NCI-H82 treated with DMSO at 0.1 percent for 48 hours (cell line): ENCODE data around the gene NPAS3.

Source experiments
- DNase-seq: peaks from one replicate; lab custom pipeline; 2025; ENCODE audit not compliant: unreplicated experiment; lab: John Stamatoyannopoulos, UW

NPAS3 gene

GRCh38 chr14:33369972-33370371 is 431.3 kb downstream of the NPAS3 start:
- DNase-seq, result no peak

- DNase-seq, result no peak
Observed at GRCh38 chr14:33370426-33370825, 431.7 kb downstream of the NPAS3 start.

- DNase-seq, result no peak
Observed at GRCh38 chr14:33375196-33375595, 436.5 kb downstream of the NPAS3 start.

GRCh38 chr14:33375786-33376185 is 437.1 kb downstream of the NPAS3 start:
- DNase-seq, result no peak

- no peak for DNase-seq
Observed at GRCh38 chr14:33376510-33376909, 437.8 kb downstream of the NPAS3 start.

- DNase-seq, result no peak
Observed at GRCh38 chr14:33377596-33378390, 439.1 kb downstream of the NPAS3 start.

GRCh38 chr14:33381717-33382116 is 443.0 kb downstream of the NPAS3 start:
- DNase-seq, result no peak

GRCh38 chr14:33386140-33386539 is 447.5 kb downstream of the NPAS3 start:
- no peak for DNase-seq

GRCh38 chr14:33386781-33387180 is 448.1 kb downstream of the NPAS3 start:
- DNase-seq, result no peak

GRCh38 chr14:33390335-33390734 is 451.7 kb downstream of the NPAS3 start:
- DNase-seq, result no peak

GRCh38 chr14:33393231-33393894 is 454.7 kb downstream of the NPAS3 start:
- DNase-seq, result no peak

- no peak for DNase-seq
Observed at GRCh38 chr14:33393895-33394368, 455.3 kb downstream of the NPAS3 start.

GRCh38 chr14:33401311-33401710 is 462.6 kb downstream of the NPAS3 start:
- no peak for DNase-seq

- no peak for DNase-seq
Observed at GRCh38 chr14:33402604-33403003, 463.9 kb downstream of the NPAS3 start.

- DNase-seq, result no peak
Observed at GRCh38 chr14:33404054-33404453, 465.4 kb downstream of the NPAS3 start.

GRCh38 chr14:33404964-33405574 is 466.4 kb downstream of the NPAS3 start:
- no peak for DNase-seq

GRCh38 chr14:33406766-33407165 is 468.1 kb downstream of the NPAS3 start:
- no peak for DNase-seq

- DNase-seq, result no peak
Observed at GRCh38 chr14:33408291-33408690, 469.6 kb downstream of the NPAS3 start.

GRCh38 chr14:33412450-33412849 is 473.8 kb downstream of the NPAS3 start:
- DNase-seq, result no peak

GRCh38 chr14:33413381-33413780 is 474.7 kb downstream of the NPAS3 start:
- no peak for DNase-seq

- no peak for DNase-seq
Observed at GRCh38 chr14:33414041-33414440, 475.4 kb downstream of the NPAS3 start.

- DNase-seq, result no peak
Observed at GRCh38 chr14:33420051-33420627, 481.5 kb downstream of the NPAS3 start.
